Nephron (organoid): ENCODE results near the gene EME2.

Source experiments
- H3K27ac Mint-ChIP-seq, 3 experiments: 2 replicates each; pipeline ENCODE4 v1.8.0; 2020; ENCODE audit warnings: mixed read lengths in 3 of 3, mild to moderate bottlenecking in 2 of 3, moderate library complexity in 1 of 3
- H3K27me3 Mint-ChIP-seq: 2 replicates; pipeline ENCODE4 v1.8.0; 2021; ENCODE audit warnings: low read depth, mild to moderate bottlenecking, moderate library complexity, mixed read lengths
- H3K36me3 Mint-ChIP-seq: 2 replicates; pipeline ENCODE4 v1.8.0; 2020; ENCODE audit warnings: low read depth, mixed read lengths
- H3K4me1 Mint-ChIP-seq: 2 replicates; pipeline ENCODE4 v1.8.0; 2020; ENCODE audit warnings: mixed read lengths
- H3K4me3 Mint-ChIP-seq, 3 experiments: 2 replicates each; pipeline ENCODE4 v1.8.0; 2020; ENCODE audit warnings: mild to moderate bottlenecking in 3 of 3, mixed read lengths in 3 of 3, moderate library complexity in 2 of 3
- H3K9me3 Mint-ChIP-seq: 2 replicates; pipeline ENCODE4 v1.8.0; 2020; ENCODE audit warnings: mixed read lengths
- TF ChIP-seq, protein P1 (sequence below), 3 experiments: fragments of 200-600 bp; sonication (generic); IDR thresholded peaks; one replicate each; pipeline ENCODE4 v1.5.0; 2021; ENCODE audit warnings: antibody characterized with exemption in 3 of 3; ENCODE audit not compliant: unreplicated experiment in 3 of 3

The EME2 gene

DNA sequence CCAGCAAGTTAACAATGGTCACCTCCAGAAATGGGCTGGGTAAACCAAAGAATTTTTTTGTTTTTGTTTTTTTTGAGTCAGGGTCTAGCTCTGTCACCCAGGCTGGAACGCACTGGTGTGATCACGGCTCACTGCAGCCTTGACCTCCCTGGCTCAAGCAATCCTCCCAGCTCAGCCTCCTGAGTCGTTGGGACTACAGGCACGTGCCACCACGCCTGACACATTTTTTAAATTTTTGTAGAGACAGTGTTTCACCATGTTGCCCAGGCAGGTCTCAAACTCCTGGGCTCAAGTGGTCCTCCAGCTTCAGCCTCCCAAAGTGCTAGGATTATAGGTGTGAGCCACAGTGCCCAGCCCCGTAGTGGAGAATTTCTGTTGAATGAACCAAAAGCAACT, 8.1 kb downstream of the EME2 start:
- no peaks in the 10 kb centered on the region for H3K36me3 Mint-ChIP-seq

DNA sequence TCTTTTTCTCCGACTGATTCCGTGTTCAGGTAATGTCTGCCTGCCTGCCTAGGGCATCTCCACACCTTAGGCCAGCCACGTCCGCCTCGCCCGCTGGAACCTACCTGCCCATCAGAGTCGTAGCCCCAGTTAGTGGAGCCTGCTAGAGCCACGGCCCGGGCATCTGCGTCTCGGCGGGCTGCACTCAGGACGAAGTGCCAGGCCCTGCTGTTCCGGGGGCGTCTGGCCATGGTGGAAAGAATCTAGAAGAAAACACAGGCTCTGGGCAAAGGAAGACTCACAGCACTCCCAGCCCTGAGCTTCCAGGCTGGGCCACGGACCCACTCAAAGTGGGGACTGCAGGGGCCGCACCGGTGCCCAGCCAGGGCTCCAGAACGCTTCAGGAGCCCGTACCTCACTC, 8.6 kb downstream of the EME2 start:
- peaks cover 9% of the 10 kb centered on the region for H3K4me1 Mint-ChIP-seq

More for the DNA sequence above, 8.1 kb downstream of the EME2 start:
- H3K9me3 Mint-ChIP-seq: no peaks in the 10 kb centered on the region
- peaks cover 9% of the 10 kb centered on the region for H3K4me1 Mint-ChIP-seq
- no peaks in the 10 kb centered on the region for H3K27me3 Mint-ChIP-seq
- H3K4me3 Mint-ChIP-seq: peak overlapping the region; percentile 86 to 90 (median 88)
- TF ChIP-seq, protein P1, sequence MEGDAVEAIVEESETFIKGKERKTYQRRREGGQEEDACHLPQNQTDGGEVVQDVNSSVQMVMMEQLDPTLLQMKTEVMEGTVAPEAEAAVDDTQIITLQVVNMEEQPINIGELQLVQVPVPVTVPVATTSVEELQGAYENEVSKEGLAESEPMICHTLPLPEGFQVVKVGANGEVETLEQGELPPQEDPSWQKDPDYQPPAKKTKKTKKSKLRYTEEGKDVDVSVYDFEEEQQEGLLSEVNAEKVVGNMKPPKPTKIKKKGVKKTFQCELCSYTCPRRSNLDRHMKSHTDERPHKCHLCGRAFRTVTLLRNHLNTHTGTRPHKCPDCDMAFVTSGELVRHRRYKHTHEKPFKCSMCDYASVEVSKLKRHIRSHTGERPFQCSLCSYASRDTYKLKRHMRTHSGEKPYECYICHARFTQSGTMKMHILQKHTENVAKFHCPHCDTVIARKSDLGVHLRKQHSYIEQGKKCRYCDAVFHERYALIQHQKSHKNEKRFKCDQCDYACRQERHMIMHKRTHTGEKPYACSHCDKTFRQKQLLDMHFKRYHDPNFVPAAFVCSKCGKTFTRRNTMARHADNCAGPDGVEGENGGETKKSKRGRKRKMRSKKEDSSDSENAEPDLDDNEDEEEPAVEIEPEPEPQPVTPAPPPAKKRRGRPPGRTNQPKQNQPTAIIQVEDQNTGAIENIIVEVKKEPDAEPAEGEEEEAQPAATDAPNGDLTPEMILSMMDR (IDR thresholded peaks at IDR 0.05; ENCODE audit: unreplicated experiment in 3 of 3): no peak
- no peak overlapping the region for H3K27ac Mint-ChIP-seq

DNA sequence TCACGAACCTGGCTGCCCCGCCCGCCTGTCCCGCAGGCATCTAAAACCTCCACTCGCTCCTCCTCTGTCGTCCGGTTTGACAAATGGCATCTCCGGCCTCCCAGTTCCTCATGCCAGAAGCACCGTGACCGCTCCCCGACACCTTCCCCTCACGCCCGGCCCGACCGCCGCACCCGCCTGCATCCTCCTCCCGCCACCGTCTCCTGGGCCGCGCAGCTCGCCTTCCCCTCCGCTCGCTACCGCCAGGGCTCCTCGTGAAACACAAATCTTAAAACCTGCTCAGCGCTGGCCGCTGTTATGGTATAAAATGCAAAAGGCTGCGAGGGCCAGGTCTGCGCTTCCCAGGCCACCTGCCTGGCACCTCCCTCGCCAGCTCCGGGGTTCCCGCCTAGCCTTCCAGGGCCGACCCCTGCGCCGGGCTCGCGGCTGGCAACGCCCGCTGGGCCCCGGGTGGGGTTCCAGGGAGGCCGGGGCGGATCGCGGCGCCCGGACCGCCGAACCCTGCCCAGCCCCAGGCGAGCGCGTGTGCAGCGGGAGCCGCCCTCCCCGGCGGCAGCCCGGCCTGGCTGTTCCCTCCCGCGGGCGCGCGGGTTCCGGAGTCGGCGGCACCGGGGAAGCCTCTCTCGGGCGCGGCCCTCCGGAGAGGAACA, 9.3 kb downstream of the EME2 start:
- Mint-ChIP-seq H3K4me3 (peak overlapping the region; percentile 86 to 90 (median 88)), H3K4me1 (peaks cover 9% of the 10 kb centered on the region), H3K9me3 (no peaks in the 10 kb centered on the region), H3K36me3 (no peaks in the 10 kb centered on the region), H3K27me3 (no peaks in the 10 kb centered on the region), H3K27ac (peak overlapping the region in 2 of 3 experiments; percentile 86 to 88)
- TF ChIP-seq, protein P1 (IDR thresholded peaks at IDR 0.05; ENCODE audit: unreplicated experiment in 3 of 3): no peak

More for the DNA sequence above, 8.6 kb downstream of the EME2 start:
- H3K4me3 Mint-ChIP-seq: peak overlapping the region; percentile 86 to 90 (median 88)
- no peaks in the 10 kb centered on the region for H3K27me3 Mint-ChIP-seq
- peak overlapping the region in 2 of 3 experiments; percentile 86 to 88 for H3K27ac Mint-ChIP-seq
- H3K36me3 Mint-ChIP-seq: no peaks in the 10 kb centered on the region
- TF ChIP-seq, protein P1 (IDR thresholded peaks at IDR 0.05; ENCODE audit: unreplicated experiment in 3 of 3): no peak
- H3K9me3 Mint-ChIP-seq: no peaks in the 10 kb centered on the region

DNA sequence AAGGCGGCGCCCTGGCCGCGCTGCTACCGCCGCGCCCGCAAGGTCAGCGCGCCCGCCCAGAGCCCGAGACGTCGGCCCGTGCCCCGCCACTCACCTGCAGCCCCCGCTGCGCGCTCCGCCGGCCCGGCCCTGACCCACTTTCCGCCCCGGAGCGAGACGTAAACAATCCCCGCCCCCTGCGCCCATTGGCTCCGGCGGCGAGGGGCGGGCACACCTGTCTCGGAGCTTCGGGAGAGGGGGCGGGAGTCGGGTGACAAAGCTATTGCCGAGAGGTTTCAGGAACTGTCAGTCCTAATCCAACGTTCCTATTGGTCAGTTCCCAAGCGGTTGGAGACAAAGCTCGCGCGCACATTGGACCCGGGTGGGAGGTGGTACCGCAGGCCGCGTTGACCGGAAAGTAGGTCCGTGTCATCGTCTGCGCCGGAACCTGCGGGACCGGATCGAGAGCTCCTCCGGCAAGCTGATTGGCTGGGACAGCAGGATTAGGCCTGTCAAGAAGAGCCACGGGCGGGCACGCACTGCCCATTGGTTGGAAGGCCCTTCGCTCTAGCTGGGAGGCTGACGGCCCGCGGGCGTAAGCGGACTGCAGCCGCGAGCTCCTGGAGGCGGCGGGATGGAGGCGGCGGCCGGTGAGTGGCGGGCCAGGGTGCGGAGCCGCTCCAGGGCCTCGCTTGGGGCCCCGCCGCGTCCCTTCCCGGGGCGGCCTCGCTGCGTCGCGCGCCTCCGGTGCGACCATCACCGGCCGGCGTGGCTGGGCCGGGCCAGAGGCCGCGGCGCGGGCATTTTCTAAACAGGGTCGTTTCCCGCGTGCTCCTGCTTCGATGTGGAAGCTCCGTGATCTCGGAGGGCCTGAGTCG, 10.0 kb downstream of the EME2 start, which contains the start of the genes NUBP2 and SPSB3:
Gene NUBP2 (plus strand): TSS at position 553 of the 857 bp plus-strand sequence. CDS start 61 bp downstream, at position 614.
Gene SPSB3 (minus strand): TSS at position 164 of the 857 bp plus-strand sequence. CDS start 1,088 bp downstream, outside the sequence.
- H3K36me3 Mint-ChIP-seq: no peaks in the 10 kb centered on the region
- peak within 1 kb of the TSS; percentile 77 to 88 (median 86) for H3K27ac Mint-ChIP-seq
- H3K9me3 Mint-ChIP-seq: no peaks in the 10 kb centered on the region
- TF ChIP-seq, protein P1 (IDR thresholded peaks at IDR 0.05; ENCODE audit: unreplicated experiment in 3 of 3): peak in 1 of 3 experiments; percentile 18
- H3K27me3 Mint-ChIP-seq: no peaks in the 10 kb centered on the region
- H3K4me1 Mint-ChIP-seq: peaks cover 9% of the 10 kb centered on the region
- H3K4me3 Mint-ChIP-seq: peak within 1 kb of the TSS; percentile 90 to 96 (median 95)

DNA sequence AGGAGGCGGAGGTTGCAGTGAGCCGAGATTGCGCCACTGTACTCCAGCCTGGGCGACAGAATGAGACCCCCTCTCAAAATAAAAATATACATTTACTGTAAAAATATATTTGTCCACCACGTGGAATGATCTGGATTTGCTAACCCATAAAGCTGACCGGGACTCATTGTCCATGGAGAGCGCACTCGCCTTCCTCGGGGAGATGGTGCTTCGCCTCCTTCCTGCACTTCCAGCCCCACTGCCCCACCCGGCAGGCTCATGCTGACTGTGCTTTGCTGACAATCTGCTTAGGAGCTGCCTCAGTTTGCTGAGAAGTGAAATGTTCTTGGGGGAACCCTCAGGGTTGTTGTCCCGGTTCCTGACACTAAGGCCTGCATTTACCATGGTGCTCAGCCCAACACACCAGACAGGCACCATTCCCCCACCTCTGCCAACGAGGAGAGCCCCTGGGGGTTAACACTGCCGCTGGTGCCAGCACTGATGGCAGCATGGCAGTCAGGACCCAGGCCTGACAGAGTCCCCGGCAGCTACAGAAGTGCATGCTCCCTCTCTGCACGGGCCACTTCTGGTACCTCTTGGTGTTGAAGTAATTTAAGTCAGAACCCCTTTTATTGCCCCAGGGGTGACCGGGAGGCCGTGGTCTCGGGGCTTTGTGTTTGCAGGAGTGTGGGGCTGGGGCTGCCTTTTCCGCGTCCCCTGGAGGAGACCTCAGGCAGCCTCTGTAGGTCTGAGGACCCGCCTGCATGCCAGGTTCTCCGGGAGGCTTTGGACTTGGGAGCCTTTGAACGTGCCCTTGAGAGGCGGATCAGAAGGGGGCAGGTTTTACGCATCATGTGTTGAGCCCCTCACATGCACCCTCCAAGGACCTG, 12.6 kb downstream of the EME2 start:
- H3K27me3 Mint-ChIP-seq: no peaks in the 10 kb centered on the region
- peaks cover 5% of the 10 kb centered on the region for H3K36me3 Mint-ChIP-seq
- H3K9me3 Mint-ChIP-seq: no peaks in the 10 kb centered on the region
- no peak overlapping the region for H3K27ac Mint-ChIP-seq
- peak overlapping the region; percentile 78 to 84 (median 84) for H3K4me3 Mint-ChIP-seq
- TF ChIP-seq, protein P1 (IDR thresholded peaks at IDR 0.05; ENCODE audit: unreplicated experiment in 3 of 3): no peak
- H3K4me1 Mint-ChIP-seq: peaks cover 9% of the 10 kb centered on the region
